GM20000 (cell line): ENCODE measurements around the gene KCNQ4.
A peak's percentile ranks its signal among the peaks of the same experiment; 100 is the strongest.

ENCODE experiments used
- DNase-seq: peaks from one replicate; pipeline ENCODE4 v3.0.0; 2012; ENCODE audit warnings: low spot score
- CTCF ChIP-seq: IDR thresholded peaks from 2 replicates; pipeline ENCODE4 v1.5.1; 2012; ENCODE audit warnings: mild to moderate bottlenecking, control low read depth; ENCODE audit errors: extremely low read depth, missing control alignments

The KCNQ4 gene

GRCh38 chr1:40780678-40781607 is 2.6 kb upstream of the KCNQ4 start:
- no peak for TF ChIP-seq CTCF
- DNase-seq, result no peak

- TF ChIP-seq CTCF, result no peak
- no peak for DNase-seq
Observed at GRCh38 chr1:40781608-40781971, 2.0 kb upstream of the KCNQ4 start.

- no peak for TF ChIP-seq CTCF
Observed at GRCh38 chr1:40782371-40782956, 1.1 kb upstream of the KCNQ4 start.

GRCh38 chr1:40784141-40784770 is 669 bp downstream of the KCNQ4 start:
- DNase-seq, result peak; percentile 70
- no peak for TF ChIP-seq CTCF

More at GRCh38 chr1:40782371-40782956, 1.1 kb upstream of the KCNQ4 start:
- DNase-seq, result no peak

GRCh38 chr1:40784771-40785151 is 1.2 kb downstream of the KCNQ4 start:
- no peak for TF ChIP-seq CTCF
- DNase-seq, result no peak

- no peak for TF ChIP-seq CTCF
- no peak for DNase-seq
Observed at GRCh38 chr1:40785446-40785845, 1.9 kb downstream of the KCNQ4 start.
